Measurements from ENCODE around the gene S100A2.

- TF ChIP-seq CTCF (IDR thresholded peaks at IDR 0.05; ENCODE audit: insufficient read depth, low read length, poor library complexity, severe bottlenecking), result no peak
- TF ChIP-seq EZH2phosphoT487 (conservative IDR thresholded peaks at IDR 0.05; ENCODE audit: low read length), result no peak
These were observed 1.7 kb downstream of the S100A2 start for GRCh38 chr1:153563991-153564390.
